GM06990 (cell line): Measurements from ENCODE around the gene ADAM15.

ENCODE experiments used
- DNase-seq: peaks from one replicate; pipeline ENCODE4 v3.0.0-alpha.2; 2011; ENCODE audit not compliant: insufficient read length; ENCODE audit errors: extremely low read depth
- H3K27me3 ChIP-seq: replicated peaks from 2 replicates; pipeline ENCODE4 v1.6.0; 2011; ENCODE audit warnings: low read length; ENCODE audit not compliant: control insufficient read depth, insufficient read depth
- H3K36me3 ChIP-seq: 2 replicates; pipeline ENCODE4 v1.5.1; 2011; ENCODE audit warnings: low read length; ENCODE audit not compliant: control insufficient read depth, insufficient read depth
- H3K4me3 ChIP-seq: replicated peaks from 2 replicates; pipeline ENCODE4 v1.5.1; 2011; ENCODE audit warnings: low read depth, mild to moderate bottlenecking, control low read depth, low read length
- CTCF ChIP-seq: IDR thresholded peaks from 2 replicates; pipeline ENCODE4 v1.5.1; 2011; ENCODE audit warnings: low read length, control low read depth, mild to moderate bottlenecking, inconsistent platforms; ENCODE audit not compliant: insufficient read depth, poor library complexity, severe bottlenecking

ADAM15 gene

GRCh38 chr1:155011004-155011416 is 40.1 kb upstream of the ADAM15 start:
- H3K4me3 ChIP-seq, result no peak overlapping the region
- no peaks in the 10 kb centered on the region for H3K27me3 ChIP-seq
- no peak for DNase-seq
- no peak for TF ChIP-seq CTCF
- H3K36me3 ChIP-seq, result peaks cover 10% of the 10 kb centered on the region

- peaks cover 14% of the 10 kb centered on the region for H3K36me3 ChIP-seq
- no peak for TF ChIP-seq CTCF
- DNase-seq, result no peak
- no peaks in the 10 kb centered on the region for H3K27me3 ChIP-seq
- no peak overlapping the region for H3K4me3 ChIP-seq
These were observed 39.6 kb upstream of the ADAM15 start for GRCh38 chr1:155011437-155012025.

GRCh38 chr1:155012026-155012546 is 39.0 kb upstream of the ADAM15 start:
- TF ChIP-seq CTCF, result no peak
- no peak overlapping the region for H3K4me3 ChIP-seq
- peaks cover 14% of the 10 kb centered on the region for H3K36me3 ChIP-seq
- H3K27me3 ChIP-seq, result no peaks in the 10 kb centered on the region
- no peak for DNase-seq

DNA sequence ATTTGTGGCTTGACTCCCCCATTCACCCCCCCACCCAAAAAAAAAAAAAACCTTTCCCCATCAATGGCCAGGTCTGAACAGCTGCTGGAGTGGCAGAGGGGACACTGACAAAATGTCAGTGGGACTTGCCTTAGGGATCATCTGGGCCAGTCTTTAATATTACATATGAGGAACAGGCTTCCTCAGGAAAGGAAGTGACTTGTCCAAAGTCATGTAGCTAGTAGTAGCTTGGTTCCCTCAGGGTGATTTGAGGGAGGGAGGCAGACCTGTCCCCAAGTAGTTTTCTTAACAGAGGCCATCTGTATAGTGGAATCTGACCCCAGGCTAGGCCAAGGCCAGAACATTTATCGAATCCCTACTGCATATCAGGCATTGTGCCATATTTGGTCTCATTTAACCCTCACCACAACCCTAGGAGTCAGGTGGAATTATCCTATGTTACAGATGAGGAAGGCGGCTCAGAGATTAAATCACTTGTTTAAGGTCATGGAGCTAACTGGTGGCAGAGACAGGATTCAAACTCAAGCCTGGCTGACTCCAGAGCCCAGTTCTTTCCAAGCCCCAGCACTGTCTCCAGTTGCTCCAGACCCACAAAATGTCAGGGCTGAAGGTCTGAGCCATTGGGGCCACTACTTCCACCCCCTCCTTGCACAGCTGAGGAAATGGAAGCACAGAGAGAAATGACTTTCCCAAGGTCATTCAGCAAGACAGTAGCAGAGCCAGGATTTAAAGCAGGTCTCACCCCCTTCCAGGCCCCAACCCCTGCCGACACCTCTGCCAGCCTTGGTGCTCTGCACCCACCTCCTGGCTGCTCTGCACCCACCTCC is 38.1 kb upstream of the ADAM15 start:
- Histone ChIP-seq H3K4me3 (no peak overlapping the region), H3K36me3 (peaks cover 14% of the 10 kb centered on the region), H3K27me3 (no peaks in the 10 kb centered on the region)
- no peak for TF ChIP-seq CTCF
- DNase-seq, result no peak

DNA sequence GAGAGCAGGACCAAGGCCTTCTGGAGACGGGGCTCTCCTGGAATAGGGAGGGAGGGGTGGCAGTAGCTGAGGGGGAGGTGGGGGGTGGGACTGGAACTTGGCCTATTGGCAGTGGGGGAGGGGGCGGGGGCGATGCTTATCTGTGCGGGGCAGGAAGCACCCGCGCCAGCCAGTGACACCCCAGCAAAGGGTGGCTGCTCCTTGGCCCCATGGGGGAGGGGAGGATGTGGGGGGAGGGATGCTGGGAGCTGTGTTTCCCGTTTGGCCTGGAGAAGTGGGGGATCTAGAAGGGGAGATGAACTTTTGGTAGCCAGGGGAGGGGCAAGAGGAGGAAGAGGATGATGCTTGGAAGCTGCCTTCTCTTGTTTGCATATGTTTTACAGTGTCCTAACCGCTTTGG is 37.5 kb upstream of the ADAM15 start:
- peaks cover 14% of the 10 kb centered on the region for H3K36me3 ChIP-seq
- DNase-seq, result no peak
- no peak for TF ChIP-seq CTCF
- no peaks in the 10 kb centered on the region for H3K27me3 ChIP-seq
- H3K4me3 ChIP-seq, result no peak overlapping the region
